ENCODE results near the gene CEACAM16. TPM values are rescaled to one million over a fixed set of nuclear protein-coding genes. Genes with fewer than 3 reads are reported as not detected.
A peak's percentile ranks its signal among the peaks of the same experiment; 100 is the strongest.

The CEACAM16 gene
- total RNA-seq, 2 donors from 2014 or later = not detected

- no peak overlapping the region for H3K27ac ChIP-seq (ENCODE audit: low read depth, low read length)
- H3K4me3 ChIP-seq (ENCODE audit: low read length) = no peak overlapping the region
- no peak for DNase-seq
- no peaks in the 10 kb centered on the region for H3K36me3 Mint-ChIP-seq (ENCODE audit: low read depth)
- H3K27ac Mint-ChIP-seq = no peak overlapping the region
- H3K4me3 Mint-ChIP-seq = no peak overlapping the region
- no peaks in the 10 kb centered on the region for H3K36me3 ChIP-seq (ENCODE audit: control insufficient read depth, insufficient read depth, low read length)
- no peak for TF ChIP-seq CTCF (conservative IDR thresholded peaks at IDR 0.05)
- H3K4me1 ChIP-seq (ENCODE audit: control insufficient read depth, insufficient read depth, low read length) = no peaks in the 10 kb centered on the region
- H3K9me3 Mint-ChIP-seq = no peaks in the 10 kb centered on the region
- 89 to 96% methylated on average over 6 of the region's 6 CpGs for WGBS, 2 experiments (ENCODE audit: insufficient coverage in 1 of 2, insufficient read length in 1 of 2)
- no peak overlapping the region for H3K9ac ChIP-seq (ENCODE audit: extremely low read depth, low read length, poor library complexity, severe bottlenecking)
- peaks cover 3% of the 10 kb centered on the region for H3K4me1 Mint-ChIP-seq
- H3K27me3 ChIP-seq (ENCODE audit: control insufficient read depth, insufficient read depth, low read length, poor library complexity, severe bottlenecking) = no peaks in the 10 kb centered on the region
- H3K9me3 ChIP-seq (ENCODE audit: control insufficient read depth, low read length) = no peaks in the 10 kb centered on the region
- peaks cover 6% of the 10 kb centered on the region for H3K27me3 Mint-ChIP-seq (ENCODE audit: insufficient read depth)
Observed at GRCh38 chr19:44675521-44675920, 23.4 kb upstream of the CEACAM16 start.

- H3K4me1 Mint-ChIP-seq = peaks cover 3% of the 10 kb centered on the region
- no peaks in the 10 kb centered on the region for H3K9me3 Mint-ChIP-seq
- no peak overlapping the region for H3K4me3 Mint-ChIP-seq
- H3K9me3 ChIP-seq (ENCODE audit: control insufficient read depth, low read length) = no peaks in the 10 kb centered on the region
- peak overlapping the region; percentile 57 for H3K27ac Mint-ChIP-seq
- no peaks in the 10 kb centered on the region for H3K4me1 ChIP-seq (ENCODE audit: control insufficient read depth, insufficient read depth, low read length)
- DNase-seq = peak; percentile 82
- peak overlapping the region; percentile 2 for H3K4me3 ChIP-seq (ENCODE audit: low read length)
- H3K36me3 Mint-ChIP-seq (ENCODE audit: low read depth) = no peaks in the 10 kb centered on the region
- H3K27me3 ChIP-seq (ENCODE audit: control insufficient read depth, insufficient read depth, low read length, poor library complexity, severe bottlenecking) = no peaks in the 10 kb centered on the region
- TF ChIP-seq CTCF (conservative IDR thresholded peaks at IDR 0.05) = no peak
- H3K9ac ChIP-seq (ENCODE audit: extremely low read depth, low read length, poor library complexity, severe bottlenecking) = no peak overlapping the region
- no peak overlapping the region for H3K27ac ChIP-seq (ENCODE audit: low read depth, low read length)
- no peaks in the 10 kb centered on the region for H3K36me3 ChIP-seq (ENCODE audit: control insufficient read depth, insufficient read depth, low read length)
- 75 to 81% methylated on average over 7 to 8 of the region's 8 CpGs for WGBS, 2 experiments (ENCODE audit: insufficient coverage in 1 of 2, insufficient read length in 1 of 2)
- H3K27me3 Mint-ChIP-seq (ENCODE audit: insufficient read depth) = peaks cover 6% of the 10 kb centered on the region
Observed at GRCh38 chr19:44677019-44677811, 21.7 kb upstream of the CEACAM16 start.

GRCh38 chr19:44680536-44680935 is 18.4 kb upstream of the CEACAM16 start:
- Mint-ChIP-seq H3K4me1 (peaks cover 3% of the 10 kb centered on the region), H3K27ac (no peak overlapping the region), H3K27me3 (ENCODE audit: insufficient read depth) (peaks cover 2% of the 10 kb centered on the region), H3K4me3 (no peak overlapping the region), H3K36me3 (ENCODE audit: low read depth) (no peaks in the 10 kb centered on the region), H3K9me3 (no peaks in the 10 kb centered on the region)
- no peak for DNase-seq
- Histone ChIP-seq H3K9me3 (ENCODE audit: control insufficient read depth, low read length) (no peaks in the 10 kb centered on the region), H3K36me3 (ENCODE audit: control insufficient read depth, insufficient read depth, low read length) (no peaks in the 10 kb centered on the region), H3K27me3 (ENCODE audit: control insufficient read depth, insufficient read depth, low read length, poor library complexity, severe bottlenecking) (no peaks in the 10 kb centered on the region), H3K4me1 (ENCODE audit: control insufficient read depth, insufficient read depth, low read length) (no peaks in the 10 kb centered on the region), H3K4me3 (ENCODE audit: low read length) (no peak overlapping the region), H3K27ac (ENCODE audit: low read depth, low read length) (no peak overlapping the region), H3K9ac (ENCODE audit: extremely low read depth, low read length, poor library complexity, severe bottlenecking) (no peak overlapping the region)
- no peak for TF ChIP-seq CTCF (conservative IDR thresholded peaks at IDR 0.05)

Data from endodermal cell (in vitro differentiated cells).